Lower lobe of right lung (tissue), 2 donors: ENCODE data around the gene ITGA11. TPM values are rescaled to one million over a fixed set of nuclear protein-coding genes. Genes with fewer than 3 reads are reported as not detected.

ENCODE experiments used
- ATAC-seq, 2 donors: fragments of 200-7000 bp; cut with Tn5 transposase; one replicate each; pipeline ENCODE4 v1.9.1; 2020 to 2022; ENCODE audit warnings: mild to moderate bottlenecking in 2 of 2, moderate library complexity in 2 of 2
- DNase-seq: peaks from one replicate; pipeline ENCODE4 v3.0.0-alpha.2; 2020
- H3K27ac ChIP-seq: fragments of 200-600 bp; one replicate; pipeline ENCODE4 v1.8.0; 2022
- H3K27me3 ChIP-seq: fragments of 200-600 bp; one replicate; pipeline ENCODE4 v1.8.0; 2022; ENCODE audit warnings: low read depth
- H3K36me3 ChIP-seq: fragments of 200-600 bp; one replicate; pipeline ENCODE4 v1.8.0; 2022; ENCODE audit warnings: mild to moderate bottlenecking
- H3K4me1 ChIP-seq: fragments of 200-600 bp; one replicate; pipeline ENCODE4 v1.8.0; 2022
- H3K4me3 ChIP-seq: fragments of 200-600 bp; one replicate; pipeline ENCODE4 v1.8.0; 2022; ENCODE audit warnings: mild to moderate bottlenecking
- H3K9me3 ChIP-seq: fragments of 200-600 bp; one replicate; pipeline ENCODE4 v1.8.0; 2022
- CTCF ChIP-seq: fragments of 200-600 bp; IDR thresholded peaks from one replicate; pipeline ENCODE4 v1.8.0; 2022; ENCODE audit warnings: antibody characterized with exemption, mild to moderate bottlenecking
- intact Hi-C: fragments of 100-400 bp; cut with DNase I; formaldehyde crosslinking; loops from one replicate; pipeline ENCODE4 v1.11.0; 2022
- total RNA-seq: library from RNA; stranded (reverse); fragmentation: NEBNext Ultra II Directional; extraction: Animal tissue kit (Norgen Biotek cat#: 25700); gene quantifications from one replicate; pipeline ENCODE4 v1.2.1, GENCODE V29; 2021
- donor health status: DM: no; HTN: yes; CAD: no; lungs with severe emphysema.

ITGA11 gene
- total RNA-seq, 1 donor from 2014 or later, result 2.7 TPM

DNA sequence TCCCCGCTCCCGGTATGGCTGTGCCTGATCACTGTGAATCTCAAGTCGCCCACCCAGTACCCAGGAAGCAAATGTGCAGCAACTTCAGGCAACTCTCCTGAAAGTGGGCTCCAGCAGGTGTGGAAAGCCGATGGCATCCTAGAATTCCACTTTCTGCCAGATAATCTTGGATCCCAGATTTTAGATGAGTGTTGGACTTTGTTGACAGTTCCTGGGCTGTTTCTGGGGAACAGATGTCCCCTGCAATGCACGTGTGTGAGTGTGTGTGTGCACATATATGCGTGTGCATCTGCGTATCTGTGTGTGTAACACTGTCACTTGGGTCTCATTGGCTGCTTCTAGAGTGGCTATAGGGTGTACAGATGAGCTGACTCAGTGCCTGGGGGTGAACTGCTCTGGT lies 95.4 kb downstream of the ITGA11 start:
- TF ChIP-seq CTCF, result no peak
- ATAC-seq (no peak), DNase-seq (no peak)
- no peak overlapping the region for H3K27ac ChIP-seq
- intact Hi-C loops, result no loop called here
- no peaks in the 10 kb centered on the region for H3K9me3 ChIP-seq
- H3K4me3 ChIP-seq, result no peak overlapping the region
- H3K36me3 ChIP-seq, result no peaks in the 10 kb centered on the region
- H3K4me1 ChIP-seq, result peaks cover 17% of the 10 kb centered on the region
- H3K27me3 ChIP-seq, result no peaks in the 10 kb centered on the region

DNA sequence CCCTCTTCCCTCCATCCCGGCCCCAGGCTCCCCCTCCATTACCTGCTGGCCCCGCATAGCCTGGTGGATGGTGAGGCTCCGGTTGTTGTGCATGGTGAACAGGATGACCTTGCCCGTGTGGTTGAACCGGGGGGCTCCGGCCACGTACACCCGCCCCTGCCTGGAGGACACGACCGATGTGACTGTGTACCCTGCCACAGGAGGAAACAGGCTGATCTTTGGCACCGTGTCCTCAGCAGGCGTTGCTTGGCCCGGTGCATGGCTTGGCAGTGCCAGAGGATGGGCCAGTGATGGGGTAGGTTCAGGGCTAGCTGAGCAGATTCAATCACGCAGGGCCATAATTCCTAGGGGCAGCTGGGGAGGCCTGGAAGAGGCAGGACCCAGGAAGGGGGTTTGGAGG lies 96.3 kb downstream of the ITGA11 start:
- no peak for ATAC-seq
- no peaks in the 10 kb centered on the region for H3K9me3 ChIP-seq
- no peak for DNase-seq
- no peak overlapping the region for H3K4me3 ChIP-seq
- intact Hi-C loops, result no loop called here
- H3K4me1 ChIP-seq, result peaks cover 9% of the 10 kb centered on the region
- H3K27ac ChIP-seq, result no peak overlapping the region
- H3K36me3 ChIP-seq, result no peaks in the 10 kb centered on the region
- no peak for TF ChIP-seq CTCF
- no peaks in the 10 kb centered on the region for H3K27me3 ChIP-seq

DNA sequence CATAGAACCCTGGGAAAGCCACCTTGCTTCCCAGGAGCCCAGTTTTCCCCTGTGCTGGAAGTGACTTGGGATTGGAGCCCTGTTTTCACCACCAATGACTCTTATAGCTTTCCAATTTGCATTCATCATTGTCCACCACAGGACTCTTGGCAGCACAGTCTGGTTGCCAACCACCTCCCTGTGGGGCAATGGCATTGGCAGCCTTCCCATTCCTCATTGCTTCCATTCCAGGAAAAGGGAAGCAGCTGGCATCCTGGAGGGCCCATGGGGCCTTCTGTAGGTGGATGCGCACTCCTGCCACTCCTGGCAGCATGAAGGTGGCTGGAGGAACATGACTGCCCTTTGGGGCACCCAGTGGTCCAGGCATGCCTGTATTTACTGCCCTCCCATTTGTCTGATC lies 96.7 kb downstream of the ITGA11 start:
- Histone ChIP-seq H3K4me1 (peaks cover 8% of the 10 kb centered on the region), H3K36me3 (no peaks in the 10 kb centered on the region), H3K9me3 (no peaks in the 10 kb centered on the region), H3K4me3 (no peak overlapping the region), H3K27me3 (no peaks in the 10 kb centered on the region), H3K27ac (no peak overlapping the region)
- no peak for TF ChIP-seq CTCF
- intact Hi-C loops, result no loop called here
- ATAC-seq (no peak), DNase-seq (no peak)

- Histone ChIP-seq H3K9me3 (no peaks in the 10 kb centered on the region), H3K4me3 (no peak overlapping the region), H3K36me3 (no peaks in the 10 kb centered on the region), H3K27ac (no peak overlapping the region), H3K27me3 (no peaks in the 10 kb centered on the region), H3K4me1 (peaks cover 8% of the 10 kb centered on the region)
- no peak for ATAC-seq
- no peak for TF ChIP-seq CTCF
- no peak for DNase-seq
- intact Hi-C loops, result no loop called here
Observed at GRCh38 chr15:68334661-68335124, 97.3 kb downstream of the ITGA11 start.

DNA sequence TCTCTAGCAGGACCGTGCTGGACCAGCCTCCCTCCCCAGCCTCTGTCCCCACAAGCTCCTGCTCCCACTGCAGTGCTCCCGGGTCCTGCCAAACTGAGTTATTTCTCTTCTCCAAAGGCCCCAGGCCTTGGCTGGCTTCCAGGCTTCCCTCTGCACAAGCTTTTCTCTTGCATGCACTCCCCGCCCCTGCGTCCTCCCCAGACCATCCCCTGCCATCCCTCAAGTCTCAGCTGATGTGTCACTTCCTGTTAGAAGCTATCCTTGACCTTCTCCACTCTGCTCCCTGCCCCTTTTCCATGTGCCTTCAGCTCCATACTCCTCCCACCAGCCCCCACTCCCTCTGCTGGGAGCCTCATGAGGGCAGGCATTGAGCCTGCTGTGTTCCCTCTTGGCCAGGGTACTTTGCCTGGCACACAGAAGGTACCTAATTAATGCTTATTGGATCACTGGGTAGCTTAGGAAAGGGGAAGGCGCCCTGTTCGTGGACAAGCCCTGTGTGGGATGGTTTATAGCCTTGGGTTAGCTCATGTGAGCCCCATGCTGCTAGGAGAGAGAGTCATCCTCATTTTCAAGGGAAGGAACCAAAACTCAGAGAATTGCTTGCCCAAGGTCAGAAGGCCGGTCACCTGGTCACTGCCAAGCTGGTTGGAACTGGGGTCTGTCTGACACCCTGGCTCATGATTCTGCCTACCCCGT lies 98.0 kb downstream of the ITGA11 start:
- DNase-seq, result peak; percentile 72
- peaks cover 8% of the 10 kb centered on the region for H3K4me1 ChIP-seq
- peak; percentile 21 to 52 for ATAC-seq
- H3K9me3 ChIP-seq, result no peaks in the 10 kb centered on the region
- no peak overlapping the region for H3K4me3 ChIP-seq
- H3K36me3 ChIP-seq, result no peaks in the 10 kb centered on the region
- no peaks in the 10 kb centered on the region for H3K27me3 ChIP-seq
- no peak overlapping the region for H3K27ac ChIP-seq
- no peak for TF ChIP-seq CTCF
- intact Hi-C loops, result no loop called here
